Activated naive CD4-positive, alpha-beta T cell treated with anti-CD3 and anti-CD28 coated beads, Interleukin-2, amount 50 U/mL, for 16 hours (primary cell): Measurements from ENCODE around the gene RANBP2.

Source experiments
- DNase-seq: peaks from one replicate; pipeline ENCODE4 v3.0.0-alpha.2; 2020

RANBP2 gene

DNA sequence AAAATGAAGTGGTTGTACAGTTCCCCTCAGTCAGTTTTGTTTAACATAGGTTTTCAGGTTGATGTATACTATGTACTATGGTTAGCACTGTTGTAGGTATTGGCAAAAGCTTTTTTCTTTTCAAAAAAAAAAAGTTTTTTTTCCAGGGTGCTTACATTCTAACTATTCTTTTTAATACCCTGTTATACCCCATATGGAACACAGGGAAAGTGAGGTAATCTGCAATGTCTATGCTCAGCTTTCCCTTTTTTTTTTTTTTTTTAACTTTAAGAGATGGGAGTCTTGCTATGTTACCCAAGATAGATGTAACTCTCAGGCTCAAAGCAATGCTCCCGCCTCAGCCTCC is 66.7 kb downstream of the RANBP2 start:
- DNase-seq: no peak

DNA sequence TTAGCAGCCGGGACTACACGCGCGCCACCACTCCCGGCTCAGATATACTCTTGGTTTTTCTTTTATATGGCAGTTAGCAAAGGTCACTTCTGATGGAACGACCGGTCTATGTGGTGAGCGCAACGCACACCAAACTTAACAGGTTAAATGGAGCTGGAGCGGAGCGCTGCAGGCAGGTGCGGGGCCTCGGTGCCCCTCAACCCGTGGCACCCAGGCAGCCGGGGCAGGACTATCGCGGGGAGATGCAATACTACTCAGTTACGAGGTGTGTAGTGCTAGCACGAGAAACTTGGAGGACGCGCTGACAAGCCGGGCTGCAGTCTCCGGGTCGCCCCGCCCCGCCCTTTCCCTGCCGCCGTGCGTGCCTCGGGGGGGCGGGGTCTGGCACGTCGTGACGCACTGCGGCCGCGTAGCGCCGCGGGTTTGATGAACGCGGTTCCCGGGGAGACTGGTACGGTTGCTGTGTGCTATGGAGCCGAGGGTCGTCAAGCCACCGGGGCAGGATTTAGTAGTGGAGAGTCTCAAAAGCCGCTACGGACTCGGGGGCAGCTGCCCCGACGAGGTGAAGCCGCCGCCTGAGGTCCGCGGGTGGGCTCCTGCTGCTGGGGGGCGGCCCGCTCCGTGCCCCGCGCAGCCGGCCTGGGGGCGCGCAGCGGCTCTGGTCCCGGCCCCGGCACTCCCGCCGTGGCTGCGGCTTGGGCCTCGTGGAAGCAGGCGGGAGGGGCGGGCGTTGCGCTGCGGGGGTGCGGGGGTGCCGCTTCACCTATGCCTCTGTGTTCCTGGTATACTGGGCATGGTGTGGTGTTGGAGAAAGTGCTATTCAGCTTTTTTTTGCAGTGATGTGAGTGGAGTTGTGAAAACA is 67.3 kb downstream of the RANBP2 start, which contains the start of gene CCDC138:
Gene CCDC138, plus strand, starts transcription at position 418 of the 862 bp plus-strand sequence. Its CDS starts 52 bp downstream, at position 470.
- peak; percentile 94 for DNase-seq

DNA sequence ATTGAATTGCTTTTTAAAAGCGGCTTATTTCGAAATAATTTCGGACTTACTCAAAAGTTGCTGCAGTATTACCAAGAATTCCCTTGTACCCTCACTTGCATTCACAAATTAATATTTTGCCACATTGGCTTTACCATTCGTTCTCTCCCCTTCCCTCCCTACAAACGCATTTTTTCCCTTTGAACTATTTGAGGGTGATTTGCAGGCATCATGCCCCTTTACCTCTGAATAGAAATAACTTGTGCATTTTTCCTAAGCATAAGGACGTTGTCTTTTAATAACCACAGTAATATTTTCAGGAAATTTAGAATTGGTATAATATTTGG is 67.9 kb downstream of the RANBP2 start:
- no peak for DNase-seq

DNA sequence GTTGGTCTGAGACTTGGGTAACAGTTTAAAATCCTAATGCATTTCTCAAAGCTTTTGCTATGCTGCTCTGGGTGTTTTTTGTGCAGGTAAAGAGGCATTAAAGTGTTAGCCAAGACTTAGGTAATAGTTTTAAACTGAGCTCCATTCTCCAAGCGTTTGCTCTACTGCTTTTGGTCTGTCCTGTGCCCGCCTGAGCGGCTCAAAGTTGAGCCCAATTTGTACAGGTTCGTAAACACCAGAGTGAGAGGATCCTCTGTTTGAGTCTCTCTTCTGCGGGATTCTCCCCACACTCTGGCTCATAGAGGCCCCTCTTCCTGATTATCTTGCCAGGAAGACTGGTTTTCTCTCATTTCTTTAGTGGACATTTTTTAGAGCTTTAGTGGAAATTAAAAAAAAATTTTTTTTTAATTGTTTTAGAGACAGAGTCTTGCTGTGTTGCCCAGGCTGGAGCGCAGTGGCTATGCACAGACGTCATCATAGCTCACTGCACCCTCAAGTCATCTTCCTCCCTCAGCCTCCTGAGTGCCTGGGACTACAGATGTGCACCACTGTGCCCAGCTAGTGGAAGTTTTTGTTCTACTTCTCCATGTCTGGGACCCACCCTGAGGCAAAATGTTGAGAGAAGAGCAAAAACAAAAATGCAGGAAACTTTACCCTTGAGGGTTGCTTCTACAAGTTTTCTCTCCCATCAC is 83.9 kb downstream of the RANBP2 start:
- no peak for DNase-seq

DNA sequence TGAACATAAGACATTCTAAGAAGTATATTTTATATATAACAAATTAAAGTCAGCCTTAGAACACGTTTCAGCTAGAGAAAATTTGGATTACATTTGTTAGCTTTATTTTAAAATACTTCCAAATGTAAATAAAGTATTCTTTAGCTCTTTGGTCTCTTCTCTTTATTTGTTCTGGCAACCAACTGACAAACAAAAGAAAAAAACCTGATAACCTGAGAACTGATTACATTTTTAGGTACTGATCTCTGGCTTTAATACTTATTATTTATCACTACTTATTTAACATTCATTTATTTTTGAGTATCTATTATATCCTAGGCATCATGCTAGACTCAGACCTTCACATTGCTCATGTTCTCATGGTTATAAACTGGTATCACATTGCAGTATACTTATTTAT is 85.8 kb downstream of the RANBP2 start:
- no peak for DNase-seq

DNA sequence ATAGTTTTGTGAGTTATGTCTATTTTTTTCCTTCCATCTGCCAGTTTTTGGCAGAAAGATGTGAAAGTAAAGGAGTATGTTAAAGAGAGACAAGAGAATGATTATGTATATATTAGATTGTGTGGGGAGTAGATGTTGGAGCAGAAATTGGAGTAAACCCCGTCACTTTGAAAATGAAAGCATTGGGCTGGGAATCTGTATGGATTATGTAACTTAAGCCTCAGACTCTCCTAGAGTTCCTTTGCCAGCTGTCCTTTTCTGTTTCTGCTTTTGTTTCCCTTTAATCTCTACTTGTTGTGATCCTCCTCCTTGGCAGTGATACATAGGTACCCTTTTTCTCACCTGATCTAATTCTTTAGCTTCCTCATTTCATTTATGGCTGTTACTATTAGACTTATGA is 86.5 kb downstream of the RANBP2 start:
- DNase-seq: no peak

DNA sequence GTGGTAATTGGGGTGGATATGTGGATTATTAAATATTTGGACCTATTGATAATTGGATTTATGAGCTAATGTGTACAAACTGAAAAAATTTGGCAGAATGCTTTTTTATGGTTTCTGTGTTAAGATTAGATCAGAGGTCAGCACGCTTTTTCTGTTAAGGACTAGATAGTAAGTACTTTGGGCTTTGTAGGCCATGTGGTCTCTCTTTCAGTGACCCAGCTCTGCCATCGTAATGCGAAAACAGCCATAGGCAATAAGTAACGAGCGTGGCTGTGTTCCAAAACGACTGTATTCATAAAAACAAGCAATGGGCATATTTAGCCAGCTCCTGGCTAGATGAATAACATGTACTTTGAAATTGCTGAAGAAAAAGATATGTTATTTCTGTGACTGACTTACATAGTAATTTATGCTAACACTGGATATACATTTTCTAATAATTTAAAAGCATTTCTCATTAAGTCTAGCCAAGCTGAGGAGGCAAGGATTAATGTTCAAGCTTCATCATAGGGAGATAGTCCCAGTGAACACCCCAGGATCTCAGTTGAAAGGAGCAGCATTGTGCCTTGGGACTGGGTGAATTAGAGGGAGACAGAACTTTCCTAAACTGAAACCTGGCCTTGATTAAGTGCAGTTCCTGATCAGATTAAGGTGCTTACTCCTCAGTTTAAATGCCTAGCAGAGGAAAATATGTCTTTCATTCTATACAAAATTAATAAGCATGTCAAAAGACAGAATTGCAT is 87.3 kb downstream of the RANBP2 start:
- DNase-seq: no peak

DNA sequence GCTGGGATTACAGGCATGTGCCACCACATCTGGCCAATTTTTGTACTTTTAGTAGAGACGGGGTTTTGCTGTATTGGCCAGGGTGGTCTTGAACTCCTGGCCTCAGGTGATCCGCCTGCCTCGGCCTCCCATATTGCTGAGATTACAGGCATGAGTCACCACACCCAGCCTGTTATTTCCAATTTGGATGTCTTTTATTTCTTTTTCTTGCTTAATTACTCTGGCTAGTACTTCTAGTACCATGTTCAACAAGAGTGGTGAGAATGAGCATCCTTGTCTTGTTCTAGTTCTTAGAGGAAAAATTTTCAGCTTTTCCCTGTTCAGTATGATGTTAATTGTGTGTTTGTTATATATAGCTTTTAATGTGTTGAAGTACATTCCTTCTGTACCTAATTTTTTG is 90.7 kb downstream of the RANBP2 start:
- no peak for DNase-seq

DNA sequence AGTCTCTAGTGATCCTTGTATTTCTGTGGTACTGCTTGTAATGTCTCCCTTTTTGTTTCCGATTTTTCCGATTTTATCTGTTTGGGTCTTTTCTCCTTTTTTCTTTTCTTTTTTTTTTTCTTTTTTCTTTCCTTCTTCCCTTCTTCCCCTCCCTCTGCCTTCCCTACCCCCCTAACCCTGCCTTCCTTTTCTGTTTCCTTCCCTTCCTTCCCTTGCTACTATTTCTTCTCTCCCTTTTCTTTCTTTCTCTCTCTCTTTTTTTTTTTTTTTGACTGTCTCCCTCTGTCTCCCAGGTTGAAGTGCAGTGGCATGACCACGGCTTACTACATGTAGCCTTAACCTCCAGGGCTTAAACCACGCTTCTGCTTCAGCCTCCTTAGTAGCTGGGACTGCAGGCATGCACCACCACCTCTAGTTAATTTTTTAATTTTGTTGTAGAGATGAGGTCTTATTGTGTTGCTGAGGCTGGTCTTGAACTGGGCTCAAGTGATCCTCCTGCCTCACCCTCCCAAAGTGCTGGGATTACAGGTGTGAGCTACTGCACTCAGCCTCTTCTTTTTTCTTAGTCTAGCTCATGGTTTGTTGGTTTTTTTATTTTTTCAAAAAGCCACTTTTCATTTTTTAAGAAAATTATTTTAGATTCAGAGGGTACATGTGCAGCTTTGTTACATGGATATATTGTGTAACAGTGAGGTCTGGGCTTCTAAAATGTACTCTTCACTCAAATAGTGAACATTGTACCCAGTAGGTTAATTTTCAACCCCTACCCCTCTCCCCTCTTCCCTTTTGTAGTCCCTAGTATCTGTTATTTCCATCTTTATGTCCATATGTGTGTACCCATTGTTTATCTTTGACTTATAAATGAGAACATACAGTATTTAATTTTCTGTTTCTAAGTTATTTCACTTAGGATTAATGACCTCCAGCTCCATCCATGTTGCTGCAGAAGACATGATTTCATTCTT is 92.0 kb downstream of the RANBP2 start:
- no peak for DNase-seq

DNA sequence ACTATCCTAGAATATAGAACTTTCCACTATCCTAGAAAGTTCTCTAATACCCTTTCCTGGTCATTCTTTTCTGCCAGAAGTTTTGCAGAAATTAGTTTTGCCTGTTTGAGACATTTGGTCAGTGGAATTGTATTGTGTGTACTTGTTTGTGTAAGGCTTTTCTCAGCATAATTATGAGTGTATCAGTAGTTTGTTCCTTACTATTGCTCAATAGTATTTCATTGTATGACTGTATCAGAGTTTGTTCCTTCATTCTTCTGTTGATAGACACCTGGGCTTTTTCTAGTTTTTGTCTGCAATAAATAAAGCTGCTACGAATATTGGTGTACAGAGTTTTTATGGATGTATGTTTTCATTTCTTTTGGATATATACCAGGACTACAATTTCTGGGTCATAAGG is 94.5 kb downstream of the RANBP2 start:
- DNase-seq: no peak

DNA sequence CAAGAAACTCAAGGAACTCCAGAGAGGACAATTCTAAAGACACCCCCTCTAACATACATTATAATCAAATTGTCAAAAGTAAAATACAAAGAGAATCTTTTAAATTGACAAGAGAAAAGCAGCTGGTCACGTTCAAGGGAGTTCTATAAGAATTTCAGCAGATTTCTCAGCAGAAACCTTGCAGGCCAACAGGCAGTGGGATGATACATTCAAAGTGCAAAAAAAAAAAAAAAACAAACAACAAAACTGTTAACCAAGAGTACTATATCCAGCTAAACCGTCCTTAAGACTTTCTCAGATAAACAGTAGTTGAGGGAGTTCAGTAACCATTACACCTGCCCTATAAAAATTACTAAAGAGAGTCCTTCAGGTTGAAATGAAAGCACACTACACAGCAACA is 101.2 kb downstream of the RANBP2 start:
- DNase-seq: no peak

DNA sequence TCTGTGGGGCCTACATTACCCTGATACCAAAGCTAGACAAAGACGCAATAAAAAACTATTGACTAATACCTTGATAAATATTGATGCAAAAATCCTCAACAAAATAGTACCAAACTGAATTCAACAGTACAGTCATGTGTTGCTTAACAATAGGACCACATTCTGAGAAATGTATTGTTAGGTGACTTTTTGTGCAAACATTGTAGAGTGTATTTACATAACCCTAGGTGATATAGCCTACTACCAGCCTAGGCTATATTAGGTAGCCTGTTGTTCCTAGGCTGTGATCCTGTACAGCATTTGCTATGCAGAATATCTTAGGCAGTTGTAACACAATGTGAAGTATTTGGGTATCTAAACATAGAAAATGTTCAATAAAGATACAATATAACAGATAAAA is 104.0 kb downstream of the RANBP2 start:
- DNase-seq: no peak

DNA sequence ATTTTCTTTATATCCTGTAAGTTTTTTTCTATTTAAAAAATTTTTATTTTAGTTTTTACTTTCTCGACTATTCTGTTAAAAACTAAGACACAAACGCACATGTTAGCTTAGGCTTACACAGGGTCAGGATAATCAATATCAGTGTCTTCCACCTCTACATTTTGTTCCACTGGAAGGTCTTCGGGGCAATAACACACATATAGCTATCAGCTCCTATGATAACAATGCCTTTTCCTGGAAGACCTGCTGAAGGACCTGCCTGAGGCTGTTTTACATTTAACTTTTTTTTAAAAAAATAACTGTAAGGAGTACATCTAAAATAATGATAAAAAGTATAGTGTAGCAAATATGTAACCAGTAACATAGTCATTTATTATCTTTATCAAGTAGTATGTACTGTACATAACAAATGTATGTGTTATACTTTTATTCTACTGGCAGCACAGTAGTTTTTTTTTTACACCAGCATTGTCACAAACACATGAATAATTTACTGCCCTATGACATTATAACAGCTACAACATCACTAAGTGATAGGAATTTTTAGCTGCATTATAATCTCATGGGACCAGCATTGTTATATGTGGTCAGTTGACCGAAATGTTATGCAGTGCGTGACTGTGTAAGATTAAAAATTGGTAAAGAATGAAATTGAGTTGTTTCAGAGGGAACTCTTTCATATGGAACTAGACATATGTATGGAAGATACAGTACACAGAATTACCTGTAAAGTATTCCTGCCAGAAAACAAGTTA is 105.2 kb downstream of the RANBP2 start:
- no peak for DNase-seq

DNA sequence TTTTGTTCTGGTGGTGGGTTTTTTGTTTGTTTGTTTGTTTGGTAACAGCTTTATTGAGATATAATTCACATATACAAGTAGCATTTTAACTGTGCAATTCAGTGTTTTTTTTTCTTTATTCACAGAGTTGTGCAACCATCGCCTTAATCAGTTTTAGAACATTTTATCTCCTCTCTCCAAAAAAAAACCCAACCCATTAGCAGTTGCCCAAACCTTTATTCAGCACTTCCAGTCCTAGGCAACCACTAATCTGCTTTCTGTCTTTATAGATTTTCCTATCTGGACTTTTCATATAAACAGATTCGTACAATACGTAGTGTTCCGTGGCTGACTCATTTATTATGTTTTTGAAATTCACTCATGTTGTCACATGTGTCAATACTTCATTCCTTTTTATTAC is 106.0 kb downstream of the RANBP2 start:
- DNase-seq: no peak

DNA sequence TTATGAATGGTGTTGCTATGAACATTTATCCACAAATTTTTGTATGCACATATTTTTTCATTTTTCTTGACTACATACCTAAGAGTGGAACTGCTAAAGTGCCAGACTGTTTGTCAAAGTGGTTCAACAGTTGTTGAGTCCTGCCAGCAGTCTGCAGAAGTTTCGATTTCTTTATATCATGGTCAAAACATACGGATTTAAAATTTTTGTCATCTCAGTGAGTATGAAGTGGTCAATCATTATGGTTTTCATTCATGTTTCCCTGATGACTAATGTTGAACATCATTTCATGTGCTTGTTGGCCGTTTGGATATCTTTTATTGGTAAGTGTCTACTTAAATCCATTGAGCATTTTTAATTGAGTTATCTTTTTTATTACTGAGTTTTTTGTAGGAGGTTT is 106.5 kb downstream of the RANBP2 start:
- DNase-seq: no peak

DNA sequence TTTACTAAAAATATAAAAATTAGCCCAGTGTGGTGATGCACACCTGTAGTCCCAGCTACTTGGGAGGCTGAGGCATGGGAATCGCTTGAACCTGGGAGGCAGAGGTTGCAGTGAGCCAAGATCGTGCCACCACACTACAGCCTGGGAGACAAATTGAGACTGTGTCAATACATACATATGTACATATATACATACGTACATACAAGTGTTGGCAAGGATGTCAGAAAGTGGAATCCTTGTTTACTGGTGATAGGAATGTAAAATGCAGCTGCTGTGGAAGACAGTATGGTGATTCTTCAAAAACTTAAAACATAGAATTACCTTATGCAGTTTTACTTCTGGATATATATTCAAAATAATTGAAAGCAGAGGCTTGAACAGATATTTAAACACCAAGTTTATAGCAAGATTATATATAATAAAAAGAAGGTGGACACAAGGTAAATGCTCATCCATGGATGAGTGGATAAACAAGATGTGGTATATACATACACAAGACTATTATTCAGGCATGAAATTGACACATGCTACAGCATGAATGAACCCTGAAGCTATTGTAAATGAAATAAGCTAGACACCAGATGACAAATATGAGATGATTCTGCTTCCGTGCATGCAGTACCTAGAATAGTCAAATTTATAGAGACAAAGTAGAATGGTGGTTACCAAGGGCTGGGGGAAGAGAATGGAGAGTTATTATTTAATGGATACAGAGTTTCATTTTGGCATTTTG is 110.5 kb downstream of the RANBP2 start:
- DNase-seq: no peak

DNA sequence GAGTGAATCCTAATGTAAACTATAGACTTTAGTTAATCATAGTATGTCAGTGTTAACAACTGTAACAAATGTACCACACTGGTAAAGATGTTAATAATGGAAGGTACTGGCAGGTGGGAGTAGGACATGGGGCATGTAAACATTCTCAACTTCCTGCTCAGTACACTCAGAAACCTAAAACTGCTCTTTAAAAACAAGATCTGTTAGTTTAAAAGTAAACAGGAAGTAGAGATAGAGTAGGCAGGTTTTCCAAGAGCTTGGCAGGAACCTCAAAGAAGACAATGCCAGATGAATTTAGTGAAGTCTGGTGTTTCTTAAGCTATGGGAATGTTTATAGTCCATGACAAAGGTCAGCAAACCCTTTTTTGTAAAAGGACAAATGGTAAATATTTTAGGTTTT is 113.9 kb downstream of the RANBP2 start:
- no peak for DNase-seq

DNA sequence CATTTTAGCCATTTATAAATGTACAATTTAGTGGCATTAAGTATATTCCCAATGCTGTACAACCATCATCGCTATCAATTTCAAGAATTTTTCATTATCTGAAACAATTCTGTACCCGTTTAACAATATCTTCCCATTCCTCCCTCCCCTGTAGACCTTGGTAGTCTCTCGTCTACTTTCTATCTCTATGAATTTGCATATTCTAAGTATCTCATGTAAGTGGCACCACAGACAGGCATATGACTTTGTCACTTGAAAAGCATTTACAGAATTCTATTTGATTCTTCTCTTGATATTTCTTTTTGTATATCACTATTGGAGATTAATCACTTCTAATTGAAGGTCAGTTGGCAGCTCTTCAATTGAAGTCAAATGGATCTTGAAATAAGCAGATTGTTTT is 115.3 kb downstream of the RANBP2 start:
- no peak for DNase-seq

DNA sequence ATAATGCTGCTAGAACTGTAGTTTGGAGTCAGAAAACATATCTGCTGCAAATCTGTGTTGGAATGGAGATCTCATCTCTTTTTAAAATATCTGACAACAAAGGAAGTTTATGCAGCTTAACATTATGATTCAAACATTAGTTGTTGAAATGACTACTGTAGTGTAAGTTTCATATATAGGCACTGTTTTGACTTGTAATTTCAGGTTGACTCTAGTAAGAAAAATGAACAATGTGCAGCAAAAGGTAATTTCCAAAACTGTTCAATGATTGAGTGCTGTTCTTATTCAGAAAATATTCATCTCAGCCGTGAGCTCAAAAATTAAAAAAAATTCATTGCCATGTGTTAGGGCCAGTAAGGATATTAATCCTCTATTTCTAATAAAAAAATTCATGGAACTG is 115.8 kb downstream of the RANBP2 start:
- no peak for DNase-seq
